GF-D8 (cell line): ENCODE results near the gene OR4C13.
"Not testable (repeated sequence)": the region's sequence is repeated elsewhere in the genome, so short reads cannot be mapped to it uniquely, and the experiment has no call there.

ENCODE experiments used
- DNase-seq: peaks from one replicate; lab custom pipeline; 2025; lab: John Stamatoyannopoulos, UW

The OR4C13 gene

DNA sequence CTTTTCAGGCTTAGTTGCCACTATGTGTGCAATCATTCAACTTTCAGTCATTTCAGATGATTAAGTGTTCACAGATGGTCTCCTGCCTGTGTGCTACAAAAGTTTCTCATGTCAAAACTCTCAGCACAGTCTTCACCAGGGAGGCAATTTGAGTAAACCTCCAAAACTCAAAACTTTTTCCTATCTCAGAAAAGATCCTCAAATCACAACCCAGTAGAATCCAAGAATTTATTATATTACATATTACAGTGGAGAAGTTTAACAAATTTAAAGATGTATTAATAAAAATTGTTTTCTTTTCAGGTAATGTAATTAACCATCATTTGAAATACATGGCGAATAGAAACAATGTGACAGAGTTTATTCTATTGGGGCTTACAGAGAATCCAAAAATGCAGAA, at the start of gene OR4C13:
OR4C13 (plus strand) TSS at position 301 of the 400 bp plus-strand sequence; CDS start at position 333, 32 bp downstream.
- DNase-seq, result no peak

DNA sequence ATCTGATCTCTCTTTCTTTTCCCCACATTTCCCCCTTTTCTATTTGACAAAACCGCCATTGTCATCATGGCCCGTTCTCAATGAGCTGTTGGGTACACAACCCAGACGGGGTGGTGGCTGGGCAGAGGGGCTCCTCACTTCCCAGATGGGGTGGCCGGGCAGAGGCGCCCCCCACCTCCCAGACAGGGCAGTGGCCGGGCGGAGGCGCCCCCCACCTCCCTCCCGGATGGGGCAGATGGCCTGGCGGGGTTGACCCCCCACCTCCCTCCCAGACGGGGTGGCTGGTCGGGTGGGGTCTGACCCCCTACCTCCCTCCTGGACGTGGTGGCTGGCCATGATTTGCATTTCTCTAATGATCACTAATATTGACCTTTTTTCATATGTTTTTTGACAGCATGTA, 40.7 kb upstream of the OR4C13 start:
- DNase-seq, result not testable (repeated sequence)

DNA sequence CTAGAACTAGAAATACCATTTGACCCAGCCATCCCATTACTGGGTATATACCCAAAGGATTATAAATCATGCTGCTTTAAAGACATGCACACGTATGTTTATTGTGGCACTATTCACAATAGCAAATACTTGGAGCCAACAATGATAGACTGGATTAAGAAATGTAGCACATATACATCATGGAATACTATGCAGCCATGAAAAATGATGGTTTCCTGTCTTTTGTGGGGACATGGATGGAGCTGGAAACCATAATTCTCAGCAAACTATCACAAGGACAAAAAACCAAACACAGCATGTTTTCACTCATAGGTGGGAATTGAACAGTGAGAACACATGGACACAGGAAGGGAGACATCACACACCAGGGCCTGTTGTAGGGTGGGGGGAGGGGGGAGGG, 3.5 kb upstream of the OR4C13 start:
- DNase-seq, result not testable (repeated sequence)

DNA sequence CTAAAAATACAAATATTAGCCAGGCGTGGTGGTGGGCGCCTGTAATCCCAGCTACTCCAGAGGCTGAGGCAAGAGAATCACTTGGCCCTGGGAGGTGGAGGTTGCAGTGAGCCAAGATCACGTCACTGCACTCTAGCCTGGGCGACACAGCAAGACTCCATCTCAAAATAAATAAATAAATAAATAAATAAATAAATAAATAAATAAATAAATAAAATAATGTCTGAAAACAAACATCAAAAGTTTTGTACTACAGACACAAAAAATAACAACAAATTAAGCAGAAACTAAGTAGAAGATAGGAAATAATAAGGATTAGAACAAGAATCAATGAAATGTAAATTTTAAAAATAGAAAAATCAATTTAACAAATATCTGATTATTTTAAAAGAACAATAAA, 21.2 kb downstream of the OR4C13 start:
- DNase-seq, result not testable (repeated sequence)

DNA sequence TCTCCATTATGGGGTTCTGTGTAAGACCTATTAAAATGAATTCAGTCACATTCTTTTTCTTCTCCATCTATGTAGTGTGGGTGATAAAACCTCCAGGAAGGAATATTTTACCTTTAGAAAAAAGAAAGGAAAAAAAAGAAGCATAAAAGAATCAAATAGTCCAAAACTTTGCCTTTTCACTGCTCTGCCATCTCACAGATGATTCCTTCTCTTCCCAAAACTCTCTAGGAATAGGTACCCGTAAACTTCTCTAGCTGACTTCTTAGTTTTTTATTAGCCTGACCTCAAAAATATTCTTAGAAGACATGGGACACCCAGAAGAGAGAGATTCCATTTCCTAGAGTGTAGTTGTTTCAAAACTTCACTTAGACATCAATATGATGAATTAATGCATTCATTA, 30.2 kb downstream of the OR4C13 start, which contains the start of gene OR4C12:
OR4C12 (minus strand) TSS at position 101 of the 400 bp plus-strand sequence; CDS start at position 67, 34 bp downstream.
- not testable (repeated sequence) for DNase-seq

DNA sequence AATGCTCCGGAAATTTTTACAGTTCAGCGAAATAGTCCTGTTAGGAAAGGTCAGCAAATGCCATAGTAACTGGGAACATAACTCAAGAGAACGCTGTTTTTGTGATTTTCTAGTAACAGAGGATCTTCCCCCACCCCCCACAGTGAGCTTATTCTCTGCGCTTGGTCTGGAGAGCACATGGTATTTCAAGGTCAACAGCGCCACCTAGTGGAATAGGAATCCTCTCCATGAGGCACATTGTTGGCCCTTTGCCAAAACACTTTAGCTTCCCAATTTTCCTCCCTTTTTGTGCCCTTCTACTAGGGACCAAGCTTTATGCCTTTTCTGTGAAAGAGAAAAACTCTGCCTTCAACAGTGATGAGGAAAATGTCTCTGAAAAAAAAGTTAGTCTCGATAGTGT, 43.4 kb downstream of the OR4C13 start:
- DNase-seq, result no peak
